H1 (cell line): ENCODE measurements around the gene LINC00632.

Experiments used
- CTCF ChIP-seq, 3 experiments: IDR thresholded peaks; 1 replicate in 2 of 3; 2 replicates in 1 of 3; pipeline versions ENCODE4 v1.5.1 to v1.6.1; 2011; ENCODE audit warnings: low read length in 3 of 3, mild to moderate bottlenecking in 3 of 3, inconsistent platforms in 2 of 3, low read depth in 1 of 3, moderate library complexity in 1 of 3; ENCODE audit not compliant: insufficient read depth in 1 of 3; ENCODE audit errors: control extremely low read depth in 1 of 3
- GABPA ChIP-seq: IDR thresholded peaks from 2 replicates; pipeline ENCODE4 v1.6.1; 2011; ENCODE audit warnings: mild to moderate bottlenecking, low read length, moderate library complexity, borderline replicate concordance; ENCODE audit not compliant: insufficient read depth
- HDAC2 ChIP-seq, 2 experiments: fragments of 300-600 bp in 1 of 2; sonication (generic) in 1 of 2; IDR thresholded peaks; 2 replicates each; pipeline ENCODE4 v1.6.1; 2011 to 2012; ENCODE audit warnings: low read depth in 2 of 2, low read length in 2 of 2, mild to moderate bottlenecking in 2 of 2, moderate library complexity in 2 of 2, borderline replicate concordance in 1 of 2, inconsistent platforms in 1 of 2
- POLR2AphosphoS5 ChIP-seq: IDR thresholded peaks from 2 replicates; pipeline ENCODE4 v1.6.1; 2011; ENCODE audit warnings: low read depth, low read length

GRCh38 chrX:140815868-140816267 is 106.3 kb downstream of the LINC00632 start:
- TF ChIP-seq GABPA (no peak), CTCF (IDR thresholded peaks at IDR 0.05; ENCODE audit: control extremely low read depth in 1 of 3, insufficient read depth in 1 of 3, low read depth in 1 of 3, low read length in 3 of 3) (no peak), POLR2AphosphoS5 (no peak), HDAC2 (IDR thresholded peaks at IDR 0.05; ENCODE audit: borderline replicate concordance in 1 of 2, low read depth in 2 of 2, low read length in 2 of 2) (no peak)
